HG03108 (cell line): ENCODE measurements around the gene NUDT22.
A peak's percentile ranks its signal among the peaks of the same experiment; 100 is the strongest.

ENCODE experiments used
- ATAC-seq: cut with Tn5 transposase; IDR thresholded peaks from one replicate; pipeline ENCODE4 v1.9.1; 2021; ENCODE audit warnings: moderate library complexity; ENCODE audit not compliant: unreplicated experiment

The NUDT22 gene, protein sequence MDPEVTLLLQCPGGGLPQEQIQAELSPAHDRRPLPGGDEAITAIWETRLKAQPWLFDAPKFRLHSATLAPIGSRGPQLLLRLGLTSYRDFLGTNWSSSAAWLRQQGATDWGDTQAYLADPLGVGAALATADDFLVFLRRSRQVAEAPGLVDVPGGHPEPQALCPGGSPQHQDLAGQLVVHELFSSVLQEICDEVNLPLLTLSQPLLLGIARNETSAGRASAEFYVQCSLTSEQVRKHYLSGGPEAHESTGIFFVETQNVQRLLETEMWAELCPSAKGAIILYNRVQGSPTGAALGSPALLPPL

DNA sequence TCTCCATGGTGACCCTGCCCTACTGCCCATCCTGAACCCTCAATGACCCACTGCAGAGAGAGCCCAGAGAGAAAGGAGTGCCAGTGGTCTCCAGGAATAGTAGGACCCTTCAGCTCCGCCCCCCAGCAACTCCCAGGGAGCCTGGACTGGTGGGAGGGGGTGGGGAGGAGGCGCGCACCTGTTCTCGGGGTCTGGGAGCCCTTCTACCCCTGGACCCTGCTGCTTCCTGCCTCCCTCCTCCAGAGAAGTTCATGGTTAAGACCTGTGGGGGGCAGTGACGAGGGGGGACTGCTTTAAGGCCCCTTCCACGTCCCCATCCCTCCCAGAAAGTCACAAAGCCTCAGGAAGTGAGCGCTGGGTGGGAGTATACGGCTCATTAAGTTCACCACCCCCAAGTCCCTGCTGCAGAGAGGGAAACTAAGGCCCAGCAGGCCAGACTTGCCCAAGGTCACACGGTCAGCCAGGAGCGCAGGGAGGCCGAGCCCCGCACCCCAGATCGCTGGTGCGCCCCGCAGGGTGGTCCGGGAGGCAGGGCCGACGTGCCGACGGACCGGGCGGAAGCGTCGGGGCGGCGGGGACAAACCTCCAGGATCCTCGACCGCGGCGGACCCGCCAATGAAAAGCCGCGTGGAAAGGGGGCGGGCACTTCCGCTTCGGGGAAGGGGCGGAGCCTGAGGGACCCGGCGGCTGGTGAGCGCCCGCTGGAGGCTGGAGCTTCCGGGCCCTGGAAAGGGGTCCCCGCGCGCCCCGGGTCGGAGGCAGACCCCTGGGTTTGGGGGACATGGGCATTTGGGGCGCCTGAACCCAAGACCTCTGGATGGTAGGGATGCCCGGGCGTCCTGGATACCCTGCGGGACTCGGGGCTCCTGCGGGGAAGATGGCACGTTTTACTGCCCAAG, at the start of gene NUDT22, which contains the start of gene TRPT1:
TSS of gene NUDT22 (plus strand) at position 667 of the 899 bp plus-strand sequence. CDS start 379 bp downstream, outside the sequence.
TSS of gene TRPT1 (minus strand) at position 579 of the 899 bp plus-strand sequence. CDS start at position 253, 326 bp downstream.
- peak; percentile 38 for ATAC-seq

DNA sequence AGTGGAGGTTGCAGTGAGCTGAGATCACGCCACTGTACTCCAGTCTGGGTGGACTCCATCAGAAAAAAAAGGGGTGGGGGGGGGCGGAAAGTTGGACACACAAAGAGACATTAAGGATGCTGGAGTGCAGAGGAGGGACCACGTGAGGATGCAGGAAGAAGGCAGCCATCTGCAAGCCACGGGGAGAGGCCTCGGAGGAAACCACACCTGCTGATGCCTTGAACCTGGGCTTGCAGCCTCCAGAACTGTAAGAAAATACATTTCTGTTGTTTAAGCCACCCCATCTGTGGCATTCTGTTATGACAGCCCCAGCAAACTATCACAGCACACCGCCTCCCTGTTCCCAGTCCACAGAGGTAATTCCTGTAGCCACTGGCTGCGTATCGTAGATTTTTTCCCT, 49.3 kb upstream of the NUDT22 start:
- ATAC-seq = no peak

DNA sequence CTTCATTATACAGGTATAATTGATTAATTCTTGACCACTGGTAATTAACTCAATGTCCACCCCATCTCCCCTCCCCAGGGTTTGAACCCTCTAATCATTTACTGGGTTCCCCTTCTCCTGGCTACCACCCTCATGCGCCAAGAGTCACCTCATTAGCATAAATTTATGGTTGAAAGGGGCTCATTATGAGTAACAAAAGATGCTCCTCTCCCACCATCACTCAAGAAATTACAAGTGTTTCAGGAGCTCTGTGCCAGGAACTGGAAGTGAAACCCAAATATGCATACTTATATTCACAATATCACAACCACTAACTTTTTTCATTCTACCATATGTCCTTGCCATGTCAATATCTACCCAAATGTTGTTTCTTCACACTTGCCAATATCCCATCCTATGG, 47.9 kb upstream of the NUDT22 start:
- ATAC-seq = no peak

DNA sequence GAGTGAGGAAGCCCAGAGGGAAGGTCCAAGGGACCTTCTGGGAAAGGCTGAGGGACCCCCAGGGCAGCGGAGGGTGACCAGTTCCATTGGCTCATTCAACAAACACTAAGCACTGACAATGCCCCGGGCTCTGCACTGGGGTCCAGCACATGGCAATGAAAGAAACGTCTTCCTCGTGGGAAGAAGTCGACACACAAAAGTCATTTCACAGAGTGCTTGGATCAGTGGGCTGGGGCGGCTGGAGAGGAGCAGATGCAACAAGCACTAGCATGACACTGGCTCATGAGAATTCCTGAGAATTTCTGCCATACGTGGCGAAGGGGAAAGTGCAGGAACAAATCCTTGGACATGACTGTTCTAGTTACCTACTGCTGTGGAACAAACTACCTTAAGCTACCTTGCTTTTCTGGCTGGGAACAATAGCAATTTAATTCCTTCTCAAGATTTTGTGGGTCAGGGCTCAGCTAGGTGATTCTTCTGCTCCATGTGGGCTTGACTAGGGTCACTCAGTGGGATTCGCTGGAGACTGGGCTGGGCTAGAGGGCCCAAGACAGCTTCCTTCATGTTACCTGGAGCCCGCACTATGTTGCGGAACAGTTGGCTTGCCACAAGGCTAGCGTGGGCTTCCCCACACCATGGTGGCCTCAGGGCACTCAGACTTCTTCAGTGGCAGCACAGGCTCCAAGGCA, 47.0 kb upstream of the NUDT22 start:
- no peak for ATAC-seq

DNA sequence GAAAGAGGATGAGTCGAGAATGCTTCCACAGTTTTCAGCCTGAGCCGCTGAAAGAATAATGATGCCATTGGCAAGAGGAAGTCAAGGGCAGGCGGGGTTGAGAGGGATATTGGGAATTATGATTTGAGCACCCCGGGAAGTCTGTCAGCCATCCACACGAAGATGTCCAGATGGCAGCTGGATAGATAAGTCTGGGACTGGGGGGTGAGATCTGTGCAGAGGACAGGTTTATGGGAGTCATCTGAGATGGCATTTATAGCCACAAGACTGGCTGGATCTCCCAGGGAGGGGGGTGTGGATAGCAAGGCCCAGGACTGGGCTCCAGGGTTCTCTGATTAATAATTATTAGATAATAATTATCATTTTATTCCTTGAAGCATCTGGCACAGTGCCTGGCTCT, 45.2 kb upstream of the NUDT22 start:
- ATAC-seq = no peak

DNA sequence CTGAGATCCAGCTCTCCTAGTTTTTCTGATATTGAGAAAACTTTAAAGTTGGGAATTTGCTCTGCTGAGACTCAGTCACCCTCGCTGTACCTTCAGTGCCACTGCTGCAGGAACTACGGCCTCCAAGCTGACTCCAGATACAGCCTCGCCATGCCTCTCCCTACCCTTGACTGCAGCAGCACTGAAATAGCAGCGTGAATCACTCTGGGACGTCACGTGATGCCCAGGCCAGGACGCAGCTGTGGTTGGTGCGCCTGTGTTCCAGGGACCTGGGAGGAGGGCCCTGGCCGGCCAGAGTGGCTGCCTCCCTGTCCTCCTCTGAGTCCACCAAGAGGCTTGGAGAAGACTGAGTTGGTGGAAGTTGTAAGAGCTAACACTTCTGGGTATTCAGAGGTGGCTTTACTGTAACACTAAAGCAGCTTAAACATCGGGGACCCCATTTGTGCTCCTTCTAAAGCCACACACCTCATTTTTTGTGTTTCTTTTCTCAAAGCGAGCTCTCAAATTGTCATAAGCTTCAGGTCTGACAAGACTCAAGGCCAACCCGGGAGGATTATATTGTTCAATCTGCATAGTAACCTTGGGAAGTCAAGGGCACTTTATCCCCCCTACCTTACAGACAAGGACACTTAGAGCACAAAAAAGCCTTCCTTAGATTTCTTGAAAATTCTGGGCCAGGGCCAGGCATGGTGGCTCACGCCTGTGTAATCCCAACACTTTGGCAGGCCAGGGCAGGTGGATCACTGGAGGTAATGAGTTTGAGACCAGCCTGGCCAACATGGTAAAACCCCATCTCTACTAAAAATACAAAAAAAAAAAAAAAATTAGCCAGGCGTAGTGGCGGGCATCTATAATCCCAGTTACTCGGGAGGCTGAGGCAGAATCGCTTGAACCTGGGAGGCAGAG, 44.3 kb upstream of the NUDT22 start:
- ATAC-seq = no peak

DNA sequence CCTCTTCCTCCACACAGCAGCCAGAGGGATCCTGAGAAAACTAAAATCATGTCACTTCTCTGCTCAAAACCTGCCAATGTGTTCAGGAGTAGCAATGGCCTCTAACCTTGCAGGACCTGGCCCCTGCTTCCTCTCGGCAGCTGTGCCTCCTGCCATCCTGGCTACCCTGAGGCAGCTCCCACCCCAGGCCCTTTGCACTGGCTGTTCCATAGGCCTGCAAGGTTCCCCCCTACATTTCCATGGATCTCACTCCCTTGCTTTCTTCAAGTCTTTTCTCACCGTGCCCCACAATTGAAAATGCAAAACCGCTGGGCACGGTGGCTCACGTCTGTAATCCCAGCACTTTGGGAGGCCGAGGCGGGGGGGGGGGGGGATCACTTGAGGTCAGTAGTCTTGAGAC, 42.2 kb upstream of the NUDT22 start:
- no peak for ATAC-seq

DNA sequence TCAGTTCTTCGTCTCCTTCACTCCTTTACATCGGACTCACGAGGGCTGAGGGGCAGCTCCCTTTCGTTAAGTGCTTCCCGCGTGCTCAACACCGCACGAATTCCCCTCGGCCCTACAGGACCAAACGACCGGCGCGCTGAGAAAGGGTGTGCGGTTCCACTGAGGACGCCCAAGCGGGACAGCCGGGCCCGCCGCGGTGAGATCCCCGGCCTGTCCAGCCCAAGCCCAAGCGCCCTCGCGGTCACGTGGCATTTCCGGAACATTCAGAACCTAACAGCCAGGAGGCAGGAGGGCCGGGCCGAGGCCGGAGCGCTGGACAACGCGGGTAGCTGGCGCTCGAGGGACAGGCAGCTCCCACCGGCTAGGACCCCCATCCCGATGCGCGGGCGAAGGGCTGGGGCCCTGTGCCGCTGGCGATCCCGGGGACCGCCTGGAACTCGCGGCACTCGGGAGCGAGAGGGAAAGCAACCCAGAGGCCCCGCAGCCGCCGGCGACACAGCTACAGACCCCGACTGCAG, 40.8 kb upstream of the NUDT22 start:
- peak; percentile 18 for ATAC-seq

DNA sequence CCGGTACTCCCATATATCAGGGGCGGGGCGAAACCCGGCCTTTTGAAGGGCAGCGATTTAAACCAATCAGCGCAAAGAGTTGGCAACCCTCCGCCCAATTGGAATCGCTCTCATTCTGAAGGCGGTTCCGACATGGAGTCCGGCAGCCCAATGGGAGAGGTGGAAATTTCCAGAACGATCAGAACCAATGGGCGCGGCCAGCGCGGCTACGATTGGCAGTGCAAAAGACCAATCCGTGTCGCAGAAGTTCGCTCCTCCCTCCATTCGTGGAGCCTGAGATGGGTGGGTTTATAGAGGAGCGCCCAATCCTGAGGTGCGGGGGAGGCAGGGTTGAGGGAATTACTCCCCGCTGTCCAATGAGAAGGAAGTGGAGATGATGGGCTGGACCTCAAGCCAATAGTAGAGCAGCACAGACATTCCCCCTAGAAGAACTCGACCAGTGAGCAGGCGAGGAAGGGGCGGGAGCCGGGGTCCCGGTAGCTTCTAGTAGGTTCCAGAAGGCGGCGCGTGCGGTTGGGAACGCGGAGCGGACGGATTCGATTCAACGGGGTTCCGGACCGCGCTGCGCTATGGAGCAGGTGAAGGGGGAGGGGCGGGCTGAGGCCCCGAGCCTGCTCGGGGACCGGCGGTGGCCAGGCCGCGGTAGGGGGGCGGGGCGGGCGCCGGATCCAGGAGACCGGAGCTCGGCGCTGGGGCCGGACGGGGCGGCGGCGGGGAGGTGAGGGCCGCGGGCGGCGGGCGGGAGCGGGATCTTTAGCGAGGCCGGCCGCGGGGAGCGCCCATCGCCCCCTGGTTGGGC, 40.2 kb upstream of the NUDT22 start, which contains the start of gene STIP1:
TSS of gene STIP1 (plus strand) at position 479 of the 799 bp plus-strand sequence. CDS start at position 570, 91 bp downstream.
- peak; percentile 78 for ATAC-seq

DNA sequence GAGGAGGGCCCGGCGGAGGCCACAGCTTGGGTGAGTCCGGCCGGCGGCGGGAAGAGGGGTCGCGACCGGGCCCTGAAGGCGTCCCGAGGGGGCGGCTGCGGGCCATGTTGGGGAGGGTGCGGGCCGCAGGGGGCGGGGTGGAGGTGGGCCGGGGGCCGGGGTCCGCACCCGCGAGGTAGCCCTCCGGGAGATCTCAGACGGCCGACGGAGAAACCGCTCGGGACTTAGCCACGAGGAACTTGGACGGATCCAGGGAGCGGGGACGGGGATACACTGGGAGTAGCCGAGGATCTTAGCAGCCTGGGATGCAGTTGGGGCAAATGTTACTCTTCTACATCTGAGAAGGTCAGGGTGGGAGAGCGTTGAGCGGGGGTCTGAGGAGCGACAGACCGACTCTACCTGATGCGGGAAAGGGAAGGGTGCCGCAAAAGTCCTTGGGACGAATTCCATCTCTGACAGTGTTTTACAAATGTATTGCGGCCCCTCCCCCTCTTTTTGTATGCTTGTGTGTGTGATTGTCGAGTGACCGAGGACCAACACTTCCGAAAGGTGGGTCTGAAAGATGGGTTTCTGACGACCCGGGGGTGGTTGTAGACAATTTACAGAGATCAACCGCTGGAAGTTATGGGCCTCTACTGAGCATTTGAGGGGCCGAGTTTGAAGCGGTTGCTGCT, 39.4 kb upstream of the NUDT22 start:
- no peak for ATAC-seq

DNA sequence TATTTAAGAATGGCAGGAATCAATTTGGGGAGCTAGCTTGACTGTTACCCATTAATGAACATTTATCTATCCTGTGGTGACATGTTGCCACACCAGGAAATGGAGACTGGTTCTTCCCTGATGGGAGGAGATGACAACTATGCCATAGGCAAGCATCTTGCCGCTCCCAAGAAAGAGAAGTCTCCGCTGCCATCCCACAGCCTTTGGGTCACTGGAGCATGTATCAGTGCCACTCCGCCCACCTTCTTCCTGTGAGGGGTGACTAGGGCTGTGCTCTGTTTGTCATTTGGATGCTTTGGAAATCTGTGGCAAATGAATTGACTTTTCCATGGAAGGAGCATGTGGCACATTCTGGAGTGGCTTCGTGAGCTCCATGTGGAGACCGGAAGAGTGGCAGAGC, 33.6 kb upstream of the NUDT22 start:
- no peak for ATAC-seq

DNA sequence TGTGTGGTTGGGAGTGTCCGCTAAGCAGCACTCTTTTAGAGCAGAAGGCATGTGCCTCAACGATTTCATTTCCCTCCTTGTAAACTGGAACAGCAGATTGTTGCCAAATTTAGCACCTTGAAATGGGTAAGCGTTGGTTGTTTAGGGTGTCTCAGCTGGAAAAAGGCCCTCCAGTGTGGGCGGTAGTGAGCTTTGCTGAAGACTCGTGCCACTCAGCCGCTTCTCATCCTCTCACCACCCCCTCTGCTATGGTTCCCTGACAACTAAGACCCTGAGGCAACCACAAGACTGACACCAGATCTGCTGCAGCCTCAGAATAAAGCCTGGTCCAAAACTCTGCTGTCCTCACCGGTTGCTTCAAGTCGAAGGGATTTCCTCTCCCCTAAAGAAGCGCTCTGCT, 29.4 kb upstream of the NUDT22 start:
- ATAC-seq = no peak

DNA sequence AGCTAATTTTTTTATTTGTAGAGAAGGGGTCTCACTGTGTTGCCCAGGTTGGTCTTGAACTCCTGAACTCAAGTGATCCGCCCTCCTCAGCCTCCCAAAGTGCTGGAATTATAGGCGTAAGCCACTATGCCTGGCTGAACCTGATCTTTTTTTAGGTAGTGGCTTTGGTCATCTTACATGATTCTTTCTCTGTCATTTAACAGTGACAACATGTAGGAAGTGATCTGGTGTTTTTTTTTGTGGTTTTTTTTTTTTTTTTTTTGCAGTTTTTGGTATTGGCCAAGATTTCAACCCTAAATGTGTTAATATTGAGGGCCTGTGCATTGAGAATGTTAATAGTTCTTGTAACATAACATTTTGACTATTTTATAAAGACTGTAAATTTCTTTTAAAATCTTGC, 27.6 kb upstream of the NUDT22 start:
- ATAC-seq = no peak

DNA sequence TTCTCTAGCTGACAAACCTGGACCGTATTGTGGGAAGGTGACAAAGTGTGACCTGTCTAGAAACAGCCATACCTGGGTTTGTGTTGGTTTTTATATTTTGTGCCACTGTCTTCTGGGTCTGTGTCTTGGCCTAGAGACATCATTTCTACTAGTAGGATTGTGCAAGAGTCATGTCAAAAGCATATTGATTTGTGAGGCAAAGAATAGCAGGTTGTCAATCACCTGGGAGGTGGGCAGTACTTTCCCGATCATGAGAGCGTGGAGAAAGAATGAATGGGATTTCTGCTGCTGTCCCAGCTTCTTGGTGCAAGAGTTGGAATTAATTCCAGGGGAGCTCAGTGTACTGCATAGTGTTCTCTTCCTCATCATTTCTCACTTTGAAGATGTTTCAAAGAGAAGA, 24.5 kb upstream of the NUDT22 start:
- no peak for ATAC-seq

DNA sequence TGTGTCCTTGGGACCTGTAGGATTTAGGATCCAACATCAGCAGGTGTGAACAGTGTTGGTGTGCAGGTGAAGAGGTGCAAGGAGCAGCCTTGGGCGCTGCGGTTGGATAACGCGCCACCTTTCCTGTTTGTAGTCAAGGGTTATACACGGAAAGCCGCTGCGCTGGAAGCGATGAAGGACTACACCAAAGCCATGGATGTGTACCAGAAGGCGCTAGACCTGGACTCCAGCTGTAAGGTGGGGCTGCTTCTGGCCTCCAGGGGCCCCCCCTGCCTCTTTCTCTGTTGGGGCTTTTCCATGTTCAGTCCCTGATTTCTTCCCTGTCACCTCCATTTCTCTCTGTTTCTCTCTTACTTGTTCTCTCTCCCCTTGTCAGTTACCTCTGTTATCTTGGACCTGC, 23.1 kb upstream of the NUDT22 start:
- no peak for ATAC-seq

DNA sequence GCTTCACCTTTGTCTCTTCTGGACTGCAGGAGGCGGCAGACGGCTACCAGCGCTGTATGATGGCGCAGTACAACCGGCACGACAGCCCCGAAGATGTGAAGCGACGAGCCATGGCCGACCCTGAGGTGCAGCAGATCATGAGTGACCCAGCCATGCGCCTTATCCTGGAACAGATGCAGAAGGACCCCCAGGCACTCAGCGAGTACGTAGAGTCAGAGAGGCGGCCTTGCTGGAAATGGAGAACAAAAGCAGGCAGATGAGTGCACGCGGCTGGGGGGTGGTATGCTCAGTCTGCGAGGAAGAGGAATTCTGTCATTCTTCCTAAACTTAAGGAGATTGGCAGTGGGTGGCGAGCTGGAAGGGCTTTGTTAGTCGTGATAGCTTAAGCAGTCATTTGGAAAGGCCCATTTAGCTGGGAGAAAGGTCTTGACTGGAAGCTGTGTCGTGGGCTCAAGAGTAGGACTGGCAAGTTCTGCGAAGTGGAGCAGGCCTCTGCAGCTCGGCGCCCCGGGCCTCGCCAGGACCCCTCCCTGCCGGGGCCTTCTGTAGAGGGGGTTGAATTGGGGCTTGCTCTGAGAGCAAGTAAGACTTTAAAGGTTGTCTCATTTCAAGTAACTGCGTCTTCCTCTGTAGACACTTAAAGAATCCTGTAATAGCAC, 22.5 kb upstream of the NUDT22 start:
- no peak for ATAC-seq

DNA sequence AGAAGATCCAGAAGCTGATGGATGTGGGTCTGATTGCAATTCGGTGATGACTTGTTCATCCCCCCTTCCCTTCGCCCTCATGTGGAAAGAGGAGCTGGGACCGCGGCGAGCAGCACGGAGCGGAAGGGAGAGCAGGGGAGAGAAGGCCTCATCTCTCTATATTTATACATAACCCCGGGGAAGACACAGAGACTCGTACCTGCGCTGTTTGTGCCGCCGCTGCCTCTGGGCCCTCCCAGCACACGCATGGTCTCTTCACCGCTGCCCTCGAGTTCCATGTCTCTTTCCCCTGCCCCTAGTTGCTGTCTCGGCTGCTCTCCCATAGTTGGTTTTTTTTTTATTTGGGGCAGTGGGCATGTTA, 22.0 kb upstream of the NUDT22 start:
- ATAC-seq = no peak

DNA sequence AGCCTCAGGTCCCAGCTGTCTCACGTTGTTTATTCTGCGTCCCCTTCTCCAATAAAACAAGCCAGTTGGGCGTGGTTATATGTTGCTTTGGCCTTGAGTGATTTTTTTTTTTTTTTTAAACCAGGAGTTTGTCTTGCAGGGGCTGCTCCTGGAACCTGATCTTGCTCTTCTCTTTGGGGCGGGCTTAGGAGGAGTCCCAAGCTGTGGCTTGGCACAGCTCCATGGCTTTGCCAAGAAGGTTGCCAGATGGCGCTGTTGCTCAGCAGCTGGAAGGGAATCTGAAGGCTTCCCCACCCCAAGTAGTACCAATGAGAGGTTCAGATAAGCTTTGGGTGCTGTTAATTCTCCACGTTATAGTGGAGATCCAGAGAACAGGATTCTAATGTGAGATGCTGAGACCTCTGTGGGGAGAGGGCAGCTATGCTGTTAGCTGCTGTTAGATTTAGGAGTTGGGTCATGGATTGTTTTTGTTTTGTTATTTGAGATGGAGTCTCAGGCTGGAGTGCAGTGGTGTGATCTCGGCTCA, 21.5 kb upstream of the NUDT22 start:
- ATAC-seq = no peak
